Cardiac muscle cell (in vitro differentiated cells and primary cell): ENCODE measurements around the gene NMT2. TPM values are rescaled to one million over a fixed set of nuclear protein-coding genes. Genes with fewer than 3 reads are reported as not detected.

Experiments
- DNase-seq, 2 donors: peaks; one replicate each; pipeline versions ENCODE4 v3.0.0 to v3.0.0-alpha.2; 2010 to 2017; ENCODE audit warnings: low read depth in 1 of 2, low spot score in 1 of 2
- H3K27ac ChIP-seq: fragments of 200-600 bp; sonication (generic); 2 replicates; pipeline ENCODE4 v1.5.1; 2016
- H3K27me3 ChIP-seq: fragments of 200-600 bp; sonication (generic); 2 replicates; pipeline ENCODE4 v1.6.0; 2016; ENCODE audit warnings: control low read depth
- H3K36me3 ChIP-seq: fragments of 200-600 bp; sonication (generic); 2 replicates; pipeline ENCODE4 v1.5.1; 2016; ENCODE audit warnings: control low read depth
- H3K4me1 ChIP-seq: fragments of 200-600 bp; sonication (generic); 2 replicates; pipeline ENCODE4 v1.8.1; 2017; ENCODE audit warnings: low read depth, mild to moderate bottlenecking, mixed run types
- H3K4me3 ChIP-seq: fragments of 200-600 bp; sonication (generic); 2 replicates; pipeline ENCODE4 v1.5.1; 2016; ENCODE audit warnings: mild to moderate bottlenecking
- H3K9me3 ChIP-seq: fragments of 200-600 bp; sonication (generic); 2 replicates; pipeline ENCODE4 v1.5.1; 2017; ENCODE audit warnings: low read depth, mild to moderate bottlenecking, control low read depth
- CTCF ChIP-seq: IDR thresholded peaks from 2 replicates; pipeline ENCODE4 v1.5.1; 2012; ENCODE audit warnings: low read depth, mild to moderate bottlenecking, low read length
- polyA plus RNA-seq: library from polyadenylated mRNA; unstranded; fragments of >200 nt; fragmentation: Nextera tagmentation; extraction: Ambion mirVana; gene quantifications from 2 replicates; pipeline ENCODE4 v1.2.1, GENCODE V29; 2016
- total RNA-seq: library from RNA; depleted of rRNA; stranded (reverse); fragments of >200 nt; gene quantifications from 2 replicates; pipeline ENCODE4 v1.2.3, GENCODE V29; 2016

NMT2 gene
- total and polyA plus RNA-seq, 2 experiments from 2014 or later = 8.7 to 14.1 TPM

- H3K4me1 ChIP-seq = peaks cover 4% of the 10 kb centered on the region
- no peak overlapping the region for H3K4me3 ChIP-seq
- H3K36me3 ChIP-seq = peaks cover 25% of the 10 kb centered on the region
- no peaks in the 10 kb centered on the region for H3K27me3 ChIP-seq
- H3K9me3 ChIP-seq = no peaks in the 10 kb centered on the region
- H3K27ac ChIP-seq = no peak overlapping the region
- TF ChIP-seq CTCF = no peak
- no peak for DNase-seq
These were observed 65.0 kb downstream of the NMT2 start for GRCh38 chr10:15103513-15103912.

- H3K27ac ChIP-seq = no peak overlapping the region
- H3K4me1 ChIP-seq = peaks cover 10% of the 10 kb centered on the region
- peaks cover 15% of the 10 kb centered on the region for H3K36me3 ChIP-seq
- TF ChIP-seq CTCF = no peak
- no peak for DNase-seq
- no peak overlapping the region for H3K4me3 ChIP-seq
- H3K9me3 ChIP-seq = no peaks in the 10 kb centered on the region
- H3K27me3 ChIP-seq = no peaks in the 10 kb centered on the region
These were observed 68.6 kb downstream of the NMT2 start for GRCh38 chr10:15099886-15100285.

- Histone ChIP-seq H3K4me3 (peak within 1 kb of the TSS; percentile 55), H3K27ac (peak within 1 kb of the TSS; percentile 96)
These were observed 71.3 kb downstream of the NMT2 start, which contains the start of gene RPP38 for GRCh38 chr10:15097011-15097812. Gene RPP38 (plus strand): TSS chr10:15097355. CDS start chr10:15103315, 5,960 bp downstream.

GRCh38 chr10:15096661-15097010 lies 71.9 kb downstream of the NMT2 start:
- Histone ChIP-seq H3K27ac (peak overlapping the region; percentile 96), H3K27me3 (no peaks in the 10 kb centered on the region), H3K9me3 (no peaks in the 10 kb centered on the region), H3K4me3 (peak overlapping the region; percentile 55), H3K36me3 (no peaks in the 10 kb centered on the region), H3K4me1 (peaks cover 10% of the 10 kb centered on the region)
- DNase-seq = no peak
- no peak for TF ChIP-seq CTCF

More at GRCh38 chr10:15097011-15097812, 71.3 kb downstream of the NMT2 start, which contains the start of gene RPP38:
- Histone ChIP-seq H3K4me1 (peaks cover 10% of the 10 kb centered on the region), H3K36me3 (peaks cover 1% of the 10 kb centered on the region), H3K9me3 (no peaks in the 10 kb centered on the region), H3K27me3 (no peaks in the 10 kb centered on the region)
- peak; percentile 98 for DNase-seq
- TF ChIP-seq CTCF = no peak

GRCh38 chr10:15092855-15093408 lies 75.6 kb downstream of the NMT2 start:
- Histone ChIP-seq H3K4me3 (no peak overlapping the region), H3K27ac (no peak overlapping the region), H3K9me3 (no peaks in the 10 kb centered on the region), H3K36me3 (no peaks in the 10 kb centered on the region), H3K27me3 (no peaks in the 10 kb centered on the region), H3K4me1 (peaks cover 1% of the 10 kb centered on the region)
- no peak for TF ChIP-seq CTCF
- no peak for DNase-seq
